Stimulated activated CD8-positive, alpha-beta memory T cell treated with anti-CD3 and anti-CD28 coated beads, Interleukin-2, amount 100 ng/mL, for 48 hours (primary cell): Measurements from ENCODE around the gene PDLIM3.
"Not testable (repeated sequence)": the region's sequence is repeated elsewhere in the genome, so short reads cannot be mapped to it uniquely, and the experiment has no call there.

ENCODE experiments used
- DNase-seq, 2 donors: peaks; one replicate each; pipeline ENCODE4 v3.0.0-alpha.2; 2020; ENCODE audit warnings: low read depth in 2 of 2

PDLIM3 gene, protein sequence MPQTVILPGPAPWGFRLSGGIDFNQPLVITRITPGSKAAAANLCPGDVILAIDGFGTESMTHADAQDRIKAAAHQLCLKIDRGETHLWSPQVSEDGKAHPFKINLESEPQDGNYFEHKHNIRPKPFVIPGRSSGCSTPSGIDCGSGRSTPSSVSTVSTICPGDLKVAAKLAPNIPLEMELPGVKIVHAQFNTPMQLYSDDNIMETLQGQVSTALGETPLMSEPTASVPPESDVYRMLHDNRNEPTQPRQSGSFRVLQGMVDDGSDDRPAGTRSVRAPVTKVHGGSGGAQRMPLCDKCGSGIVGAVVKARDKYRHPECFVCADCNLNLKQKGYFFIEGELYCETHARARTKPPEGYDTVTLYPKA

GRCh38 chr4:185534866-185535611 lies at the start of gene PDLIM3:
Gene PDLIM3 (minus strand): TSS chr4:185535507. CDS start chr4:185535434, 73 bp downstream.
- no peak for DNase-seq

- DNase-seq, result no peak
Measured at GRCh38 chr4:185583813-185584212, 48.5 kb upstream of the PDLIM3 start.

DNA sequence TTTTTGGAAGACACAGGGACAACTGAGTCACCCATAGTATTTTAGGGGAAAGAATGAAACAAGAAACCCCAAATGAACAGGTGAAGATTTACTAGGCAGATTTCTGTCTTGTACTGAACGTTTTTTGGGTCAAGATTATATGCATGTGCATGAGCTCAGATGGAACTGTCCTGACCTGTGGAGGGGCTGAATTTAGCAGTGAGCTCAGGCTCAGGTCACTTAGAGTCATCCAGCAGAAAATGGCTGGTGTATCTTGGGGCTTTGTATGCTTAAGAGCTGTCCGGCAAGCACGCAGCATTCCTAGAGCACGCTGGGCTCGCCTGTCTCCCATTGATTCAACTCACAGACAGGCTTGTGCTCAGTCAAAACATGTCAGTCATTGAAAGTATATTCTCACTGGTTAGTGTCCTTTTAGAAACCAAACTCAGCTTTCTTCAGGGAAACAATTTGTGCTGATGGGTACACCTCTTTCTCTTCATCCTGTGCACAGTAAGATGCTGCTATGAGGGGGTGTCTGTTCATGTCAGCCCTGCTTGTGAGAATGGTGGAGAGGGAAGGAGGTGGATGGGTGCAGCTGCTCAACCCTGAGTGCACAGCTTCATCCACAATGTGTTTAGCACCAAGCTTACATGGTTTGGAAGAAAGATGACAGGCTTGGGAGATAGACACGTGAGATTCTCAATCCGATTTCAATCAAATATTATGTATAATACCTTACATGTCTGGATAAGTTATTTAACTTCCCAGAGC lies 47.5 kb upstream of the PDLIM3 start:
- no peak for DNase-seq

DNA sequence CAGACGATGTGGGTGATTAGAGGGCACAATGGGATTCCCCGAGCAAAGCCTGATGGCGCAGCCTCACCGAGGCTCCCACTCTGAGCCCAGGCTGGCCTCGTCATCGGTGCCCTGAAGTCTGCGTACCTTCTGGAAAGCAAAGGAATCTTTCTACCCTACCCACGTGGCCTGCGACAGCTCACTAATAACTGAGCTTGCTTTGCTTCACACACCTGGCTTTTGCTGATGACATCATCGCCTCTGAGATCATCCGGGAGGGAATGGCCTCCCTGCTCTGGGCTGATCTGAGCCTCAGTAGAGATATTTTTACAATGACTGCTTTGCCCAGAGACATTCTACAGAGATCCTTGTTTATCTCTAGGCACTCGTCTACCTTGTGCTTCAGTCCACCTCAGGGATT lies 45.4 kb upstream of the PDLIM3 start:
- DNase-seq, result no peak

- DNase-seq, result no peak
Measured at GRCh38 chr4:185578284-185578683, 43.0 kb upstream of the PDLIM3 start.

DNA sequence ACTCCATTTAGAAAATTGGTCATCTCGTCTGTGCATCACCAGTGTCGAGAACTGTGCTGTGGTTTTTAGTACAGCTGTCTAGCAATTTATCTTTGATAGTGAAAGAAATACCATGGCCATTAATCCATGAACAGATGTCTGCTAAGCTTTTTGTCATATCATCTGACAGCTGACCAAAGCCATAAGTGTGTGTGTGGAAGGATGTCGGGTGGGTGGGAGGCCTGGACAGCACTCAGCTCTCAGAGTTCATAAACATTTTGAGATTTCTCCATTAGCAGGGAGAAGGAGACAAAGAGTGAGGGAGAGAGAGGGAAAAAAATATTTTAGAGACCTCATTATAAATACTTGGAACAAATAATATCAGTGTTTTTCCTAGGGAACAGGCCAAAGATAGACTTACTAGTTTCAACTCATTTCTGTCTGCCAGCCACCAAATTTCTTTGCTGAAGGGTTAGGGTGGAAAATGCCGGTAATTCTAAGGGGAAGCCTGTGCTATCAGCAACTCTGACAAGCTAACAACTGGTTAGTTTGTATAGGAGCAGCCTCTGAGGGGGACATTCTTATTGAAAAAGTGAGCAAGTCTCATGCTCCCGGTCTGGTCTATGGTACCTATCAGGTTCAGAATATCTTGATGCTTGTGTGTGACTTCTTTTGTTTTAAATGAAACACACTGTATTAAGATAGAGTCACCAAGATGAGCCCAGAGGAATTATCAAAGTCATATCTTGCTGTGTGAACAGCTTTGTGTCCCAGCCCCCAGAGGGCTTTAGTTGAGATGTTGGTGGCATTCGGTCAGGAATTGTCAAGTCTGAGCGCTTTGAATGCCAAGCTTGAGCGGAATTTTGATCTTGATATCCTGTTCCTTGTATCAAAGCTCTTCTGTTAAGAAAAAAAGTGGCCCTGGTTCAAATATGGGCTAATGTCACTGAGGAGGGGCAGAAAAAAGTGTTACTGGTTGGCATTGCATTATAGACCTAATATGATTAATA lies 41.9 kb upstream of the PDLIM3 start:
- no peak for DNase-seq

GRCh38 chr4:185576314-185576961 lies 41.1 kb upstream of the PDLIM3 start:
- DNase-seq, result no peak

DNA sequence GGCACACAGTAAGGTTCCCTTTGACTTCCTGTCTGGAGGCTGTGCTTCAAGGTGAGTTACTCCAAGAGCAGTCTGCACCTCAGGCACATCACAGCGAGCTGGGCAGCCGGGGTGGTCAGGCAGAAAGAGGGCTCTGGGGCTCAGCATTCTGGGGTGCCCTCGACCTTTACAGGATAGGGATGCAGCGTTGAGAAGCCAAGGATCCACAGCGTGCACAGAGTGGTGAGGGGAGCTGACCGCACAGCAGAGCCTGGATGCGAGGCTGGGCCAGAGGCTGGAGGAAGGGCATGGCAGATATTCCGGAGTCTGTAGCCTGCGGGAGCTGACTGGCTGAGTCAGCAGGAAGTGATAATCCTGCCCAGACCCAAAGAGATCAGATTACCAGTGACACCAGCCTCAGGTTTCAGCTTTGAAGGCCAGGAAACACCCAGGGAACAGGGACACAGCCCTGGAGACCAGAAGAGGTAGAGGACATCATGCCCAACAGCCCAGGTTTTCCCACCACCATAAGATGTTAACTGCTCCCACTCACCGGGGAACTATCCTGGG lies 38.4 kb upstream of the PDLIM3 start:
- no peak for DNase-seq

- DNase-seq, result no peak
Measured at GRCh38 chr4:185570727-185571126, 35.4 kb upstream of the PDLIM3 start.

GRCh38 chr4:185567381-185568376 lies 32.4 kb upstream of the PDLIM3 start:
- no peak for DNase-seq

DNA sequence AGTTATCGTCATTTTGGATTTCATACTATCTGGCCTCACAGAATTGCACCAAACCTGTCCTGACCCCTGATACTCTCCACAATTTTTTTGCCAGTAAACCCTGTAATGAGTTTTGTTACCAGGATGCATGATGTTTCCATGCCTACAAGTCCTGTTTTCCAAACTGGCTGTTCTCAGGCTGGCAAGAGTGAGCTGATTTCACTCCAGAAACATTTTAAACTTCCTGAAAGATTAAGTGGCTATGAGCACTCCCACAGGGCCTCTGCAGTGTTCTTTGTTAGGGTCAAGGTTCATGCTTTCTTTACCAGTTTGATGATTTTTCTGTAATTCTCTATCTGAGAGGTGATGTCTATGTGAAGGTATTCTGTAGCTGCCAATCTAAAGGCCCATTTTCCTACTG lies 31.7 kb upstream of the PDLIM3 start:
- no peak for DNase-seq

DNA sequence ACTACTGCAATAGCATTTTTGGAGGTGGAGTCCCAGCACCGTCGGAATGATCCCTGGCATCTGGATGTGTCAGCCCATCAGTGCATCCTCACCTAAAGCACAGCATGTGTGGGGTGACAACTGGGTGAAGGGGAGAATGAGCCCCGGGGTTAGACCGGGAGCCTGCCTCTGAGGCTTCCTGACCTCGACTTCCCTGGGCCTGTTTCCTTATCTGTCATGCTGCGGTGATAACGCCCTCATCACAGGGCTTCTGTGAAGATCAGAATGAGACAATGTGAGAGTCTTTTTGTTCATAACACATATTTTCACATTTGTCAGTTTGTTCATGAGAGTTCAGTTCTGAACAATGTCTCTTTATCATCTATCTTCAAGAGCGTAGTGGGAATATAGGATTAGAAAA lies 31.1 kb upstream of the PDLIM3 start:
- DNase-seq, result peak in 1 of 2 donors; percentile 23

DNA sequence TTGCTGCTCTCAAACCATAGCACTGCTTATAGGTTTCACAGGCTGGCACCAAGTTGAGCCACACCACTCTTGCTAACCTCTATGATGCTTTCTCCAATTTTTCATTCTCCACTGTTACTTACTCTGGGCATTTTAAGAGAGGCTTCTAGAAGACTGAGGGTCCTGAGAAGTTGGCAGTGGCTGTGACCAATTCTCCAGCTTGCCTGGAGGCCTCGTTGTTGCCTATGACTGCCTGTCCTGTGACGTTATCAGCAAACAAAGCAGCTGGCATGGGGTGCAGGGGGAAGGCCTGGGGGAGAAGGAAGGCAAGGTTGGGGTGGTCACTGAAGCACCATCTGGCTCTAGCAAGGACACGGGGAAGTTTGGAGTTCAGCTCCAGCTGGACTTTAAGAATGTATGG lies 30.4 kb upstream of the PDLIM3 start:
- no peak for DNase-seq

- DNase-seq, result no peak
Measured at GRCh38 chr4:185564349-185564748, 29.0 kb upstream of the PDLIM3 start.

DNA sequence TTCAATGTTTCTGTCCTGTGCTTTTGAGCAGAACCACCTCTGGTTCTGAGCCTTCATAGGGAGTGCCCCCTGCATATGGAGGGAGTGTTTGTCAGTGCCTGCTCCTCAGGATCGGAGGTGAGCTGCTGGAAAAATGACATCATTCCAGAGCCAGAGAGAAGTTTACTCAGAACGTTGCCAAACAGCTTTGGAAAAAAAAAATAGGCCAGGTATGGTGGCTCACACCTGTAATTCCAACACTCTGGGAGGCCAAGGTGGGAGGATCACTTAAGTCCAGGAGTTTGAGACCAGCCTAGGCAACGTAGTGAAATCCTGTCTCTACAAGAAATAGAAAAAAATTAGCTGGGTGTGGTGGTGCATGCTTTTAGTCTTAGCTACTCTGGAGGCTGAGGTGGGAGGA lies 27.2 kb upstream of the PDLIM3 start:
- DNase-seq, result no peak

- no peak for DNase-seq
Measured at GRCh38 chr4:185560316-185560715, 25.0 kb upstream of the PDLIM3 start.

GRCh38 chr4:185559915-185560281 lies 24.6 kb upstream of the PDLIM3 start:
- no peak for DNase-seq

GRCh38 chr4:185559251-185559914 lies 24.1 kb upstream of the PDLIM3 start:
- DNase-seq, result not testable (repeated sequence)
